Activated T-helper 9 cell treated with anti-CD3 and anti-CD28 coated beads, Interleukin-2, amount 50 U/mL, for 16 hours (primary cell): Measurements from ENCODE around the gene ZNF618.
"Not testable (repeated sequence)": the region's sequence is repeated elsewhere in the genome, so short reads cannot be mapped to it uniquely, and the experiment has no call there.

ENCODE experiments used
- DNase-seq: peaks from one replicate; pipeline ENCODE4 v3.0.0-alpha.2; 2020; ENCODE audit warnings: low read depth

Gene ZNF618

DNA sequence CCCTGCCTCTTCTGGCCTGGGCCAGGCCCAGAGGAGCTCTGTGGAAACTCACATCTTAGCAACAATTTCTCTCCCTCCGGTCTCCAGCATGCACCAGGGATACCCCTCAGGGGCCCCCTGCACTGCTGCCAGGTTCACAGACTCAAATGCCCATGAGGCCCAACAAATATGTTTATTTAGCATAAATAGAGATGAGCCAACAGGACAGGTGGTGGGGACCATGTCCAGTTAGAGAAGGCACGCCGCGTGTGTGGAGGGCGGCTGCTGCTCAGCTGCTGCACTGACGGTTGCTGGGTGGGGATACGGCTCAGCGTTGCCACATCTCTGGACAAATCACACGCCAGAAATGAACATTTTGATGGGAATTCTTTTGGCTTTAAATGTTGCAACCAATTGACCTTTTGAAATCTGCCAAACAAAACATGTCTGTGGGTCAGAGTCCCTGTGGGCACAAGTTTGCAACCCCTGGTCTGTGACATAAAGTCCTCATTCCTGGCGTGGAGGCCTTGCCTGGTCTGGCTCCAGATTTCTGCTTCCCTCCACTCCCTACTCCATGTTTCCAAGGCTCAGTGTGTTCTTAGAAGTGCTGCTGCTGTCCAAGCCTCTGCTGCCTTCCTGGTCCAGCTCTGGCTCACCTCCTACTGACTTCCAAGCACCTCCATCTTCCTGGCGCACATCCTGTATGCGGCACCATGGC is 113.1 kb downstream of the ZNF618 start:
- DNase-seq, result no peak

- DNase-seq, result no peak
Measured at GRCh38 chr9:113989714-113990569, 113.8 kb downstream of the ZNF618 start.

DNA sequence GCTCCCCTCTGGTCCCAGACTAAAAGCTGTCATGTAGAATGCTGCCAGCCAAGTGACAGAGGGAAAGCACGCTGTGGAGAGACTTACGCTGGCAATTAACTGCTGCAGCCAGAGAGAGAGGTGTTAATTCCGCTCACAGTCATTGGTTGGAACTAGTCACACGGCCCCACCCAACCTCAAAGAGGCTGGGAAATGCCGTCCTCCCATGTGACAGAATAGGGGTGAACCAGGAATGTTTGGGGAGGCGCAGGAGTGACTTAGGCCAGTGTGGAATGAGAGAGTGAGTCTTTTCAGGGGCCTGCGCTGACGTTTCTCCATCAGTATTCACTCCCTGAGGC is 114.4 kb downstream of the ZNF618 start:
- no peak for DNase-seq

DNA sequence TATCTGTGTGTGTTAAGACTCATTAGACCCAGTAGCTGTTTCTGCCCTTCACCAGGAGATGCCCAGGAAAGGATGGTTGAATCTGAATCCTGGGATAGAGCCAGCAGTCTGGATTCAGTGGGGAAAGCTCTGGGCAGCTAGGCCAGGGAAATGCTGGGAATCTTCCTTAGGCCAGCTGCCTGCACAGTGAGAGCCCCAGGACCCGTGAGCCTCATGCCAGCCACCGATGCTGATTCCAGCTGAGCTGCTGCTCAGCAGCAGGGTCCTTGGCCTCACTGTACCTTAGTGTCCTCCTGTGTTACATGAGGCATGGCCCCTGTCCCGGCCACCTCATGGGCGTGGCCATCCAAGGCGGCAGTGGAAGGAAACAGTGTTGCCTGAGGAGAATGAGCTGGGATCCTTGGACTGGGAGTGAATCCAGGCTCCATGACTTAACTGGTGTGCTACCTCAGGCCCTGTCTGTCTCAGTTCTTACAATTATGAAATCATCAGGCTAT is 114.9 kb downstream of the ZNF618 start:
- no peak for DNase-seq

GRCh38 chr9:113991714-113992113 is 115.6 kb downstream of the ZNF618 start:
- DNase-seq, result no peak

DNA sequence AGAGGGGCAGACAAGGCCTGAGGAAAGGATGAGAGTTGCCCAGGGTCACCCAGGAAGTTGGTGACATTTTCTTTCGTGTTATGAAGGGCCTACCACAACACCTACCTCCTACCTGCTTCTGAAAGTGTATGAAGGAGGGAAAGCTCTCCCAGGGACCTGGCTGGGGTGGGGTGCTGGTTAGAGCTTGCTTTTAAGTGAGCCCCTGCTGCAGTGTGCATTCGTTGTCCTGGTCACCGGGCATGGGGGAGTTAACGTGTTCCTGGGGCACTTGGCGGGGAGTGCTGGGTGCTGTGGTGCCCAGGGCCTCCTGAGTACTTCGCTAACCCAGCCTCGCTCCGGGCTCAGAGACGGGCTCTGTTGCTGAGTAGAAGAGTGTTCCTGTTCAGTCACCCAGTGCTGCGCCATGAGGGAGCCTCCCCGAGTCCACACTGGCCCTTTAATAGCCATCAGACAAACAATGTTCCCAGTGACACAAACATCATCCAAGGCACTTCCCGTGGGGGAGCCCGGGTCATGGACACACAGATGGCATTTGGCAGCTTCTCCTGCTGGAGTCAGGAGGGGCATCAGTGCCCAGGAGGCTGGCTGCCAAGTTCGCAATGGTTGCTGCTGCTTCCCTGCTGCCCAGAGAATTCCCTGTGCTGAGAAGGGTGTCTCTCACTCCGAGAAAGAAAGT is 116.3 kb downstream of the ZNF618 start:
- DNase-seq, result no peak

DNA sequence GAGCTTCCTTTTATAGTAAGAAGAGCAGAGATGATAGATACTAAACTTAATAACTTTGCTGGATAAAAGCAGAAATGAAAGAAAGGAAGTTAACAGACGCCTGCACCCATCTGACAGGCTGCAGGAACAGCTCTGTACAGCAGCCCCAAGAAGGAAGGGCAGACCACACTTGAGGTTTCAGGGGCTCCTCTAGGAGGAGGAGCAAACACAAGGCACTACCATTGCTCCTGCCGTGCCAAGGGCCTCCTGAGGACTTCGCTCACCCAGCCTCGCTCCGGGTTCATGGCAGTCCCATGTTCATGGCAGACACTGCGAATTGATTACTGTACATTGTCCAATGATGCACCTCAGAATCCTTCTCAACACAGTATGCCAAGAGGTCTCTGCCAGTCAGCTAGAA is 116.9 kb downstream of the ZNF618 start:
- DNase-seq, result no peak

DNA sequence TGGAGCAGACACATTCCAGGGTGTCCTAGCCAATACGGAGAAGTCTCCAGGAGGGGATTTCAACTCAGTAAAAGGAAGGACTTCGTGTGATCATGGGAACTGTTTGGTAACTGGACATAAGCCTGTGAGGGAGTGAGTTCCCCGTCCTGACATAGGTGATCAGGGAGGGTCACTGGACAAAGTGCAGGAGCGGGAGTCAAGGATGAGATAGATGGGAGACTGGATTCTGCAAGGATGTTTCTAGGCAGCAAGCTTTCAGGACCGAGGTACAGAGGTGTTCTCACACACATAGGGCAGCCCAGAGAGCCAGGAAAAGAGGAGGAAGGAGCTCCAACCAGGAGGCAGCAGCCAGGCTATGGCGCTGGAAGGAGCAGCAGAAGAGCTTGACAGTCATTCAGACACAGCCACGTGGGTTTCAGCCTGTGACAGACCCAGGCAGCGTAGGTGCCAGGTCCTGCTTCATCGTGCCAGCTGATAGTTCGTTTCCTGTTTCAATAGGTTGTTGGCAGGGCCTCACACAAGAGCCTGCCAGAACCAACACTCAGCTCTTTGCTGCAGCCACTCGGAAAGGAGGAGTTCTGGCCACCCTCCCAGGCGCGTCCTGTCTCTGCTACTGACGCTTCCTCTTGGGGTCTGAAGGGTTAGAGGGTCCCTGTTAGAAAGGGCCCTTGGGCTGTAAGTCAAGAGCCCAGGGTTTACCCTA is 117.9 kb downstream of the ZNF618 start:
- no peak for DNase-seq

- no peak for DNase-seq
Measured at GRCh38 chr9:113995401-113995800, 119.3 kb downstream of the ZNF618 start.

- DNase-seq, result no peak
Measured at GRCh38 chr9:113995963-113996362, 119.9 kb downstream of the ZNF618 start.

GRCh38 chr9:113996531-113997001 is 120.5 kb downstream of the ZNF618 start:
- DNase-seq, result no peak

GRCh38 chr9:113997064-113997463 is 121.0 kb downstream of the ZNF618 start:
- not testable (repeated sequence) for DNase-seq

- no peak for DNase-seq
Measured at GRCh38 chr9:113997610-113998009, 121.5 kb downstream of the ZNF618 start.

GRCh38 chr9:113998114-113998513 is 122.0 kb downstream of the ZNF618 start:
- DNase-seq, result no peak

DNA sequence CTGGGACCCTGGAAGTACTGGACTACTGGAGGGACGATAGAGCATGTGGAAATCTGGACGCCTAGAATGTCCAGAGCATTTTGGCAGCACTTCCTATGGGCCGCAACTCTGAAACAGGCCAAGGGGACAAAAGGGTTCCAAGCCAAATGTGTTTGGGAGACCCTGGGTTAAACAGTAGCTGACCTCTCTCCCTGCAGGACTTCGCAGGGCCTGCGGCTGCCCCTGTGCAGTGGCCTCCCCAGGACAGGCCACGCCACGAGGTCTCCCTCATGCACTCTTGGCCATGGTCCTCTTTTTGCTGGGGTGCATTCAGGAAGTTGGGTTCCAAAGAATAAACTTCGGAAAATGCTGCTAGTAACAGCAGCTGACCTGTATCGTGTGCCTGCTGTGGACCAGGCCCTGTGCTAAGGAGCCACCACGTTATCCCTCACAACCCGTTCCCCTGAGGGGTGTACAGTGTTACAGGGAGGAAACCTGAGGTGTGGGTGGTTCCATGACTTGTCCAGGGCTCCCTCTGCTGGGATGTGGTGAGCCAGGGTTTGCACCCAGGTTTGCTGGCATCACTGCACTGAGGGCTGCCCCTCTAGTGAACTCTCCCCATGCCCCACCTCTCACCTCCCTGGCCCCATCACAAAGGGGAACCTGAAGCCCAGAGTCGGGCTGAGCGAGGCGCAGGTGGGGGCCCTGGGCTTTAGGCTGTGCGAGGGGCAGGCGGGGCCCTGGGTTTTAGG is 122.6 kb downstream of the ZNF618 start:
- no peak for DNase-seq

DNA sequence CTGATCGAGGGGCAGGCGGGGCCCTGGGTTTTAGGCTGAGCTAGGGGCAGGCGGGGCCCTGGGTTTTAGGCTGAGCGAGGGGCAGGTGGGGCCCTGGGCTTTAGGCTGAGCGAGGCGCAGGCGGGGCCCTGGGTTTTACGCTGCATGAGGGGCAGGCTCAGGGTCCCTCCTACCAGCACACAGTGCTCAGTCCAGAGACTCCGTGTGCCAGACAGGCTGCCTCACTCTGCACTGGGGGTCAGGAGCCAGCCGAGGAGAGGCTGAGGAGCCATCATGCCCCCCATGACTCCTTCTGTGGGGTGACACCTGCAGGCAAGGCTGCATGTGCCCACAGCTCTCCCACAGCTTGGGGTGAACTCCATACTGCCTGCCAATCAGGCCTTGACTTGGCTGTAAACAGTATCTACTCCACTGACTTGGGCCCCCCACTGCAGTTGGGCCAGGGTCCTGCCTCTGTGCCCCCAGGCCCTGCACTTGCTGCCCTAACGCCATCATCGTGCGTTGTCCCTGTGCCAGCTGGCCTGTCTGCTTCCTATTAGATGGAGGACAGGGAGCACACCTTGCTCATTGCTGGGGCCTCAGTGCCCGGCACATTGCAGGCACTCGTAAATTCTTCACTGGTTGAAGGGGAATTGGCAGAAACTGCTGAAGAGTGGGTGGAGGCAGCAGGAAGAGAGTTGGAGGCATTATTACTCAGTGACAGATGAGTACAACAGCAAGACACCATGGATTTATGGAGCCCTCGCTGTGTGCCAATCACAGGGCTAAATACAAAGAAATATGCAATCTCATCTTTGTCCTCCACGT is 123.3 kb downstream of the ZNF618 start:
- DNase-seq, result no peak

DNA sequence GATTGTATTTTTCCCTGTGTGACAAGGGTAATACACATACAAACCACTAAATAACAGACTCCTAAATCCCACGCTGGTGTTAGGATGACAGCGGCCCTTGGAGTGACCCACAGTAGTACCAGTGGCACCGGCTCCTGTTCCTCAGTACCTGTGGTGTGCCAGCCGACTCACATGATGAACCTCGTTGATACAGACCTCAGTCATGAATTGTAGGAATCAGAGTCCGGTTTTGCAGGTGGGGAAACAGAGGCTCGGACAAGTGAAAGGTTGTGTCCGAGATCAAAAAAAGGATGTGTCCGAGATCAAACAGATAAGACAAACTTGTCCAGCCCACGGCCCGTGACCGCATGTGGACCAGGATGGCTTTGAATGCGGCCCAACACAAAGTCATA is 124.0 kb downstream of the ZNF618 start:
- no peak for DNase-seq

DNA sequence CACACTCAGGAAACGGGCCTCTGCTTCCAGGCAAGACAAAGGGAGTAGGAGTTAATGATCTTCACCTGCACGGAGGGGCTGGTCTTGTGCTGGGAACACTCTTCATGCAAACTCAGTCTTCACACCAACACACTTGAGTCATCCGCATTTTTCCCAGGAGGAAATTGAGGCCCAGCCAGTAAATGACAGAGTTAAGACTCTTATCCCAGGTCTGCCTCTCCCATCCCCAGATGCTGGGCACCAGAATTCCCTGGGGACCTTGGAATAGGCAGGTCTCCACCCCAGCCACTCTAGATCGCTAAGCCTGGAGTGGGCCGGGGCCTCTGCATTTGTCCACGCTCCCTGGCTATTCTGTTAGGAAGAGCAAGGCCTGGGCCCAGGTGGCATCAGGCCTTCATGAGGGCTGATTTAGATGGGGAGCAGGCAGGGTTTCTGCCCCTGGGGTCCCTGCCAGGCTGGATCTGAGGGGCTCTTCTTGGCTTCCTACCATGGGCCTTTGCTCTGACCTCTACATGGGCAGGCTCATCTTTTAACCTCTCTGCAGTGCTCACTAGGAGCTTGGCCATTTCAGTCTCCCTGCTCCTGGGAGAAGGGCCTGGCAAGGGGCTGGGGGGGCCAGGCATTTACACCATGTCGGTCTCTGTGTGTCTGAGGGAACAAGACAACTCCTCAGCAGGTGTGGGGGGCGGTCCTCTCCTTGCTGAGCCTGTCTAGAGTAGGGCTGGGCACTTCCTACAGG is 124.7 kb downstream of the ZNF618 start:
- DNase-seq, result no peak

DNA sequence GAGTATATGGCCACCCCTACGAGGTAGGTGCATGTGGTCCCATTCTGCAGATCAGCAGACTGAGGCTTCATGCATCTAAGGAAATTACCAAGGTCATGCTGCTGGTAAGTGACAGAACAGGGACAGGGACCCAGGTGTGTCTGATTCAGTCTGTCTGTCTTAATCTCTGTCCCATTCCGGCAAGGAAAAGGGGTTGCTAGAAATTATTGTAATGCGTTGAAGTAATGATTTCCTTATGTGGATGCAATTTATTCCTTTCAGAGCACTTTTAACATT is 125.2 kb downstream of the ZNF618 start:
- no peak for DNase-seq

GRCh38 chr9:114001794-114002261 is 125.7 kb downstream of the ZNF618 start:
- DNase-seq, result no peak
